Measurements from ENCODE around the gene UBE2I.

DNA sequence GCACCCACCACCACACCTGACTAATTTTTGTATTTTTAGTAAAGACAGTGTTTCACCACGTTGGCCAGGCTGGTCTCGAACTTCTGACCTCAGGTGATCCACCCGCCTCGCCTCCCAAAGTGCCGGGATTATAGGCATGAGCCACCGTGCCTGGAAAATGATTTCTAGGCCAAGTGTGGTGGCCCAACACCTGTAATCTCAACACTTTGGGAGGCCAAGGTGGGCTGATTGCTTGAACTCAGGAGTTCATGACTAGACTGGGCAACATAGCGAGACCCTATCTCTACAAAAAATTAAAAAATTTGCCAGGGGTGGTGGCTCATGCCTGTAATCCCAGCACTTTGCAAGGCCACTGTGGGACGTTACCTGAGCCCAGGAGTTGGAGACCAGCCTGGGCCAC, 13.0 kb downstream of the UBE2I start:
- TF ChIP-seq, protein P1, sequence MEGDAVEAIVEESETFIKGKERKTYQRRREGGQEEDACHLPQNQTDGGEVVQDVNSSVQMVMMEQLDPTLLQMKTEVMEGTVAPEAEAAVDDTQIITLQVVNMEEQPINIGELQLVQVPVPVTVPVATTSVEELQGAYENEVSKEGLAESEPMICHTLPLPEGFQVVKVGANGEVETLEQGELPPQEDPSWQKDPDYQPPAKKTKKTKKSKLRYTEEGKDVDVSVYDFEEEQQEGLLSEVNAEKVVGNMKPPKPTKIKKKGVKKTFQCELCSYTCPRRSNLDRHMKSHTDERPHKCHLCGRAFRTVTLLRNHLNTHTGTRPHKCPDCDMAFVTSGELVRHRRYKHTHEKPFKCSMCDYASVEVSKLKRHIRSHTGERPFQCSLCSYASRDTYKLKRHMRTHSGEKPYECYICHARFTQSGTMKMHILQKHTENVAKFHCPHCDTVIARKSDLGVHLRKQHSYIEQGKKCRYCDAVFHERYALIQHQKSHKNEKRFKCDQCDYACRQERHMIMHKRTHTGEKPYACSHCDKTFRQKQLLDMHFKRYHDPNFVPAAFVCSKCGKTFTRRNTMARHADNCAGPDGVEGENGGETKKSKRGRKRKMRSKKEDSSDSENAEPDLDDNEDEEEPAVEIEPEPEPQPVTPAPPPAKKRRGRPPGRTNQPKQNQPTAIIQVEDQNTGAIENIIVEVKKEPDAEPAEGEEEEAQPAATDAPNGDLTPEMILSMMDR (IDR thresholded peaks at IDR 0.05; ENCODE audit: low read depth, low read length, missing input control) = no peak
- TF ChIP-seq EGR1 (IDR thresholded peaks at IDR 0.05; ENCODE audit: low read depth in 2 of 2) (no peak), HNF4A (conservative IDR thresholded peaks at IDR 0.05) (no peak), RAD21 (IDR thresholded peaks at IDR 0.05) (no peak), GABPA (IDR thresholded peaks at IDR 0.05 in 1 of 2, conservative IDR thresholded peaks at IDR 0.05 in 1 of 2) (no peak), TAF1 (conservative IDR thresholded peaks at IDR 0.05) (no peak), SP1 (IDR thresholded peaks at IDR 0.05) (no peak), FOXA2 (IDR thresholded peaks at IDR 0.05) (no peak), NR2F2 (IDR thresholded peaks at IDR 0.05) (no peak), FOXA1 (IDR thresholded peaks at IDR 0.05) (no peak)
- TF ChIP-seq, protein P2, sequence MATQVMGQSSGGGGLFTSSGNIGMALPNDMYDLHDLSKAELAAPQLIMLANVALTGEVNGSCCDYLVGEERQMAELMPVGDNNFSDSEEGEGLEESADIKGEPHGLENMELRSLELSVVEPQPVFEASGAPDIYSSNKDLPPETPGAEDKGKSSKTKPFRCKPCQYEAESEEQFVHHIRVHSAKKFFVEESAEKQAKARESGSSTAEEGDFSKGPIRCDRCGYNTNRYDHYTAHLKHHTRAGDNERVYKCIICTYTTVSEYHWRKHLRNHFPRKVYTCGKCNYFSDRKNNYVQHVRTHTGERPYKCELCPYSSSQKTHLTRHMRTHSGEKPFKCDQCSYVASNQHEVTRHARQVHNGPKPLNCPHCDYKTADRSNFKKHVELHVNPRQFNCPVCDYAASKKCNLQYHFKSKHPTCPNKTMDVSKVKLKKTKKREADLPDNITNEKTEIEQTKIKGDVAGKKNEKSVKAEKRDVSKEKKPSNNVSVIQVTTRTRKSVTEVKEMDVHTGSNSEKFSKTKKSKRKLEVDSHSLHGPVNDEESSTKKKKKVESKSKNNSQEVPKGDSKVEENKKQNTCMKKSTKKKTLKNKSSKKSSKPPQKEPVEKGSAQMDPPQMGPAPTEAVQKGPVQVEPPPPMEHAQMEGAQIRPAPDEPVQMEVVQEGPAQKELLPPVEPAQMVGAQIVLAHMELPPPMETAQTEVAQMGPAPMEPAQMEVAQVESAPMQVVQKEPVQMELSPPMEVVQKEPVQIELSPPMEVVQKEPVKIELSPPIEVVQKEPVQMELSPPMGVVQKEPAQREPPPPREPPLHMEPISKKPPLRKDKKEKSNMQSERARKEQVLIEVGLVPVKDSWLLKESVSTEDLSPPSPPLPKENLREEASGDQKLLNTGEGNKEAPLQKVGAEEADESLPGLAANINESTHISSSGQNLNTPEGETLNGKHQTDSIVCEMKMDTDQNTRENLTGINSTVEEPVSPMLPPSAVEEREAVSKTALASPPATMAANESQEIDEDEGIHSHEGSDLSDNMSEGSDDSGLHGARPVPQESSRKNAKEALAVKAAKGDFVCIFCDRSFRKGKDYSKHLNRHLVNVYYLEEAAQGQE (IDR thresholded peaks at IDR 0.05) = no peak
- TF ChIP-seq, protein P3, sequence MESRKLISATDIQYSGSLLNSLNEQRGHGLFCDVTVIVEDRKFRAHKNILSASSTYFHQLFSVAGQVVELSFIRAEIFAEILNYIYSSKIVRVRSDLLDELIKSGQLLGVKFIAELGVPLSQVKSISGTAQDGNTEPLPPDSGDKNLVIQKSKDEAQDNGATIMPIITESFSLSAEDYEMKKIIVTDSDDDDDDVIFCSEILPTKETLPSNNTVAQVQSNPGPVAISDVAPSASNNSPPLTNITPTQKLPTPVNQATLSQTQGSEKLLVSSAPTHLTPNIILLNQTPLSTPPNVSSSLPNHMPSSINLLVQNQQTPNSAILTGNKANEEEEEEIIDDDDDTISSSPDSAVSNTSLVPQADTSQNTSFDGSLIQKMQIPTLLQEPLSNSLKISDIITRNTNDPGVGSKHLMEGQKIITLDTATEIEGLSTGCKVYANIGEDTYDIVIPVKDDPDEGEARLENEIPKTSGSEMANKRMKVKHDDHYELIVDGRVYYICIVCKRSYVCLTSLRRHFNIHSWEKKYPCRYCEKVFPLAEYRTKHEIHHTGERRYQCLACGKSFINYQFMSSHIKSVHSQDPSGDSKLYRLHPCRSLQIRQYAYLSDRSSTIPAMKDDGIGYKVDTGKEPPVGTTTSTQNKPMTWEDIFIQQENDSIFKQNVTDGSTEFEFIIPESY (IDR thresholded peaks at IDR 0.05) = no peak
- TF ChIP-seq, protein P4, sequence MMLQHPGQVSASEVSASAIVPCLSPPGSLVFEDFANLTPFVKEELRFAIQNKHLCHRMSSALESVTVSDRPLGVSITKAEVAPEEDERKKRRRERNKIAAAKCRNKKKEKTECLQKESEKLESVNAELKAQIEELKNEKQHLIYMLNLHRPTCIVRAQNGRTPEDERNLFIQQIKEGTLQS (IDR thresholded peaks at IDR 0.05) = no peak
- TF ChIP-seq, protein P5, sequence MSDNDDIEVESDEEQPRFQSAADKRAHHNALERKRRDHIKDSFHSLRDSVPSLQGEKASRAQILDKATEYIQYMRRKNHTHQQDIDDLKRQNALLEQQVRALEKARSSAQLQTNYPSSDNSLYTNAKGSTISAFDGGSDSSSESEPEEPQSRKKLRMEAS (IDR thresholded peaks at IDR 0.05) = no peak
